ENCODE measurements around the gene ZFR2.

GRCh38 chr19:3788996-3789778, 79.7 kb downstream of the ZFR2 start:
- no peak for TF ChIP-seq ZZZ3 (IDR thresholded peaks at IDR 0.05; ENCODE audit: control insufficient read depth, insufficient read length, low read depth)
- no peak for TF ChIP-seq SIN3A (IDR thresholded peaks at IDR 0.05; ENCODE audit: low read depth, low read length)
